ENCODE results near the gene LDLRAD4.

LDLRAD4 gene

GRCh38 chr18:13376298-13376840 lies 157.8 kb downstream of the LDLRAD4 start:
- DNase-seq = peak; percentile 59

- peak; percentile 78 for DNase-seq
Measured at GRCh38 chr18:13376841-13377351, 158.3 kb downstream of the LDLRAD4 start.

DNA sequence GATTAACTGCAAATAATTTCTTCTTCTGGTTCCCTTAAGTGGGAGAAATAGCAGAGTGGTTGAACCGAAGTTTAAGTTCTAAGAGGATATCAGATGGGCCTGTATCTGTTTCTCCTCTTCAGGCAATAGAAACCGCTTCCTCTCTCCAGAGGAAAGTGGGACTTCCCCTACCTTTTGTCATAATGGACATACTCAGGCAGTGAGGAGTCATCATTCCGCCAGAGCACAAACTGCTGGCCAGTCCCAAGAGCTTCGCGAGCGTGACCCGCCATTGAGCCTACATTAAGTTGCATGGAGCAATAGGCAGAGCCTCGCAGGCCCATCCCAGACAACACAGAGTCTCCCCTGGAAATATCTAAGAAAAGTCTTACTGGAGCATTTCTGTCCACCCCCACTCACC lies 158.9 kb downstream of the LDLRAD4 start:
- no peak for DNase-seq

DNA sequence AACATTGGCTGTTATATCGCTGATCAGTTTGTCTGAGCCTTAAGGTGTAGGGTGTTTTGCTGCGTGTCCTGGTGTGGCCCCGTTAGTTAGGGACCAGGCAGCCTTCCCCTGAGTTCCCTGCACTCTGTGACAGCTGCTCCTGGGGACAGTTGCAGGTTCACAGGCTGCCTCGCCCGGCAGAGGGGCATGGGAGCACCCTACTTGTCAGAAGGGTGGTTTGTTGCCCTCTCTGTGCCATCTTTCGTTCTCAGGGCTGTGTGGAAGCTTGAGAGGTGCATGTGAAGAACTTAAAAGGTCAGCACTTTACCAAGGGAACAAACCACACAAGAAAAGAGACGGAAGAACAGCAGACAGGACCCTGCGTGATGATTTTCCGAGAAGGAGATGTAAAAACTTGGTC lies 159.6 kb downstream of the LDLRAD4 start:
- no peak for DNase-seq

DNA sequence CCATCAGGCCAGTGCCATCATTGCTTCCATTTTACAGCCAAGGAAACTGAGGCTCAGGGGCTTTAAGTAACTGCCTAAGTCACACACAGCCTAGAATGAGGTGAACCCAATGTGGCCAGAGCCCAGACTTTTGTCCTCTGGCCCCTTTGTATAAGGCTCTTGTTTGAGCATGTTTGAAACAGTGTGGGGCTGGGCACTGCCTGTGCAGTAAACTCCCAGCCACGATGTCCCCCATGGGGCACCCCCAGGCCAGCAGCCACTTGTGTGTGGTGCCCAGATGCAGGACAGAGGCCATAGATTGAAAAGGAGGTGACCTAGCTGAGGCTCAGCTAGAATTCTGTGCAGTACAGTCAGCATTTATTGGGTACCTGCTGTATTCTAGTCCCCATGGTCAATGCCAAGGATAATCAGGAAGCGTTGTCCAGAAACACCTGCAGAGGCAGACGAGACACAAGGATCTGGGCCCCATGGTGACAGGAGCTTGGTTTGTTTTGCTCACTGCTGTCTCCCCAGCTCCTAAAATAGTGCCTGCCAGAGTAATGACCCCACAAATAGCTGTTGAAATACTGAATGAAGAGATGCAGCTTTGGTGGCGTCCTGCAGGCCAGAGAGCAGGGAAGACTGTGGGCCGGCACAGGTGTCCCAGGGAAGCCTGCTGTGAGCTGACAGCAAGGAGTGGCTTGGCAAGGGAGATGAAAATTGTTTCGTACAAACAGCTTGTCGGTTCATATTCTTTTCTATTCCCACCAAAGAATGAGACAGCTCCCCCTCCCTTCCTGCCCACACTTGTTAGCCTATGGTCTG lies 160.7 kb downstream of the LDLRAD4 start:
- DNase-seq = no peak

DNA sequence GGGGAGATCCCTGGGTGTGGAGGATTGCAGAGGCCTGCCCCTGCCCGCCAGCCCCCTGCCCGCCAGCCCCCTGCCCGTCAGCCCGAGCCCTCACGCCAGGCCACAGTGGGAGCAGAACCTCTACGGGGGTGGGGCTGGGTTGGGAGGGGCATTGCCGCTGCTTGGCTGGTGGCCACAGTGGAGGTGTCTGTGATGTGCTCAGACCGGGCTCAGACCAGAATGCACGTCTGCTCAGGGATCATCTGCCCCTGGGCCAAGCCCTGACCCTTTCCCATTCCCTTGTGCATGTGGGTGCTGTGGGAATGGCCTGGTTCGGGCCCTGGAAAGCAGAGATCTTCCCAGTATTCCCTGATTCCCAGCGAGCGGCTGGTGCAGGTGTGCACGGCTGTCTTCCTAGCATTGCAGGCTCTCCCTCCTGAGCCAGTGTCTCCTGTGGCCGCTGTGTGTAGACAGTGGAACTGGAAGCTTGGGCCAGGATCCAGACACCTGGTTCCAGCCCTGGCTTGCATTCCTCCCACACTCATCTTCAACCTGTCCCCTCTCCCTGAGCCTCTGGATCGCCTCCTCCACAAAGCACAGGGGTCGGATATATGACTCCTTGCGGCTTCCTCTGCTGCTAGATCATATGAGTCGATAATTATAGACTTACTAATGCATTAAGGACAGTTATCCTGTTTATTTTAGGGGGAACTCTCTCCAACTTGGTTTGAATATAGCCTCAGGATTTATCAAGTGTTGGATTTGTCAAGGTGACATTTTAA lies 161.6 kb downstream of the LDLRAD4 start:
- no peak for DNase-seq

- no peak for DNase-seq
Measured at GRCh38 chr18:13380691-13381070, 162.1 kb downstream of the LDLRAD4 start.

- DNase-seq = no peak
Measured at GRCh38 chr18:13381331-13381730, 162.8 kb downstream of the LDLRAD4 start.

DNA sequence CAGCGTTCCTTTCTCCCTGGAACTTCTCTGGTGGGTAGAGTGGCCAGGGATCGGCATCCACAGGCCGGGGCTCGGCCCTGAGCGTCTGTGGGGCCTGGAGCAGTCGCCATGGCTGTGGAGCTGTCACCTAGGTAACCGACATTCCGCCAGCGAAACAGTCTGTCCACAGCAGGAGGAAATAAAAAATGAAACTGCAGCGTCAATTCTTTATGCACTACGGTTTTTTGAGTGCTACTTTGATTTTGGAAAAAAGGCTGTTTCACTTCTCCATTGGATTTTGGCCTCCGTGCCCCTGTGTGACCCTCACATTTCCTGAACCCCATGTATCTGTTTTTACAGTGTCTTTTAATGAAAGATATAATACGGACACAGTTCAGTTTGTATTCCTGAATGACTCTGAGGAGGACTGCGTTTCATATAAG lies 163.4 kb downstream of the LDLRAD4 start:
- DNase-seq = peak; percentile 42

- peak; percentile 50 for DNase-seq
Measured at GRCh38 chr18:13382366-13382953, 163.9 kb downstream of the LDLRAD4 start.

DNA sequence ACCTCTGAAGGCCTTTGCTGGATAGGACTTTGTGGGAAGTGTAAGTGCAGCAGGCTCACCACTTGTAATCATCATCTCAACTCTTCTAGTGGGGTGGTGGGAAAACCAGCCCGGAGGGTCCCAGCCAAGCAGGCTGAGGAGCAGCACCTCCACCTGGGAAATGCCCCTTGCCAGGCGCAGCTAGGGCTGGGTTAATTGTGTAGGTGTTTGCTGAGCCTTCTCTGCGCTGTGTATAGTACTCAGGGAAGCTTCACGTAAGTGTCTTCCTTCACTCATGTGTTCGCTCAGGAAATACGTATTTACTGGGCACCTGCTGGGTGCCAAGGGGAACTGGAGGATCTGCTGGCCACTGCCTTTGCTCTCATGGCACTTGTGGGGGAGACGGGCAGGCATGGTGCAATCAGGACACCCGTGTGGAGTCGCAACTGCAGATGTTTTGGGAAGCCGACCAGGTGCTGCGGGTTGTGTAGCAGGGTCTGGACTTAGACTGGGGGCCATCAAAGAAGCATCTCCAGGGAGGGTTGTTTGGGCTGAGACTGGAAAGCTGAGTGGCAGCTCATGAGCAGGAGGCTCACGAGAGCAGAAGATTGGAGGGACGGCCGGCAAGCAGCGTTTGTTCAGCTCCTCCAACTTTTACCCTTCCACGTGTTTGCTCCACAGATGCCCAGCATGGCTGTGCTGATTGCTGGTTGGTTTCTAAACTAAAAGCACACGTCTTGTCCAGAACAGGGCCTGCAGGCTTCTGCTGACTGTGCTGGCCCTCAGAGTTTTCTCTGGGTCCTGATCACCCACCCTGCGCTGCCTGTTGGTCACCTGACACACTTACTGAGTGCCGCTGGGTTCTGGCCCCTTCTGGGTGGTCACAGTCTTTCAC lies 164.6 kb downstream of the LDLRAD4 start:
- no peak for DNase-seq

DNA sequence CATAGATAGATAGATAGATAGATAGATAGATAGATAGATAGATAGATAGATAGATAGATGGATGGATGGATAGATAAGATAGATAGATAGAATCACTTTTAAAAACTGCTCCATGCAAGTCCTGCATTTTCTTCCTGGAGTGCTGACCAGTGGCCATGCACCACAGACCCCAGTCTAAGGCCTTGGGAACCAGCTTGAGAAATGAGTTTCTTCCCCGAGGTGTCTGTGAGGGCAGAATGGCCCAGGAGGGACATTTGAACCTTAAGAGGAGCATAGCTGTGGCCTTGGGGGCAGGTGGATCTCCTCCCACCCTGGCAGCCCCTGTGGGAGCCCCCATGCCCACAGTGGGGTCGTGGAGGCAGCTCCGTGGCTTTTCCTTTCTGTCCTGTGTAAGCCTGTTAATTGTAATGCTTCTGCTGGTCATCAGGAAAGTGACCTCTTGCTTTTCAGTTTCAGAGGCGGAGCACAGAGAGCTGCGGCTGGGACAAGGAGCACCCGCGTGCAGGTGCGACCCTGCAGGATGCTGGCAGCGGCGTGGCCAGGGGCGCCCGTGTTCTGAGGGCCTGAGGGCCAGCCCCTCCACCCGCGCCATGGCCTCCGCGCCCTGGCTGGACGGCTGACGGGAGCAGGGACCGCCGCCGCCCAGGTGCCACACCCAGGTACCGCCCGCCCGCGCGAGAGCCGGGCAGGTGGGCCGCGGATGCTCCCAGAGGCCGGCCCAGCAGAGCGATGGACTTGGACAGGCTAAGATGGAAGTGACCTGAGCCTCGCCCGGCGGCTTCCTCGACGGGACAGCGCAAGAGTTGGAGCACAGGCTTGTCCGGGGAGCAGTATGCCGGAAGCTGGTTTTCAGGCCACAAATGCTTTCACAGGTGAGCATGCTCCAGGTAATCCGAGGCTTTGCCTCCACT lies 168.6 kb downstream of the LDLRAD4 start:
- no peak for DNase-seq

GRCh38 chr18:13387855-13388548 lies 169.4 kb downstream of the LDLRAD4 start:
- DNase-seq = no peak

DNA sequence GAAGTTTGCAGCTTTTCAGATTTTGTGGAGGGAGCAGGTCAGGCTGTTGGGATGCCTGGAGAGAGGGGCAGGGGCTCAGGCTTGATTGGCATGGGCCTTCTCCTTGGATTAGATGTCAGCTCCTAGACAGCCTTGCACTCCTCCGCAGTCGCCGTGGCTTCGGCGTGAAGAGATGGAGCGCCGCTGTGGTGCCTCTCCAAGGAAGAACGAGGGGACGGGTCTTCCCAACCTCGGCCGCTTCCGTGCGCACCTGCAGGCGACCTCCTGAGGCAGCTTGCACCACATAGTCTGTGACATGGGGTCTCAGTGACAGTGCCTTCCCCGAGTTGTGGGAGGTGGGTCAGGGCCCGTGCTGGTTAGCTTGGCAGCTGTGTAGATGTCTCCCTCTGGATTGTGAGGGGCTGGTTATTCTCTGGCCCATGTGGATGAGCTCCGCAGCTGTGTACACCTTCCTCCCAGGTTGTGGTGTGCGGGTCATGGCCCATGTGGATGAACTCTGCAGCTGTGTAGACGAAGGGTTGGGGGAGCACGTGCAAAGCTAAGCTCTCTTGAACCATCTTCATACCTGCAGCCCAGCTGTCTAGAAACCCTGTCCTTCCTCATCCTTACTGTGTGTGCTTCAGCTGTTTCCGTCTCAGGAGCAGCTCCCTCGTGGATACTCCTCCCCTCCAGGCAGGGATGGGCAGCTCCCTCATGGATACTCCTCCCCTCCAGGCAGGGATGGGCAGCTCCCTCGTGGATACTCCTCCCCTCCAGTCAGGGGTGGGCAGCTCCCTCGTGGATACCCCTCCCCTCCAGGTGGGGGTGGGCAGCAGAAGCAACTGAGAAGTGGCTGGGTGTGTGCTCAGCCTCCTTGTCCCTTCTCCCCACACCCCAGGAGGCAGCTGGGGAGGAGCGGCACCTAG lies 170.3 kb downstream of the LDLRAD4 start:
- no peak for DNase-seq

GRCh38 chr18:13389491-13390131 lies 171.1 kb downstream of the LDLRAD4 start:
- no peak for DNase-seq

GRCh38 chr18:13390196-13390595 lies 171.6 kb downstream of the LDLRAD4 start:
- DNase-seq = no peak

GRCh38 chr18:13390711-13391110 lies 172.2 kb downstream of the LDLRAD4 start:
- DNase-seq = no peak

DNA sequence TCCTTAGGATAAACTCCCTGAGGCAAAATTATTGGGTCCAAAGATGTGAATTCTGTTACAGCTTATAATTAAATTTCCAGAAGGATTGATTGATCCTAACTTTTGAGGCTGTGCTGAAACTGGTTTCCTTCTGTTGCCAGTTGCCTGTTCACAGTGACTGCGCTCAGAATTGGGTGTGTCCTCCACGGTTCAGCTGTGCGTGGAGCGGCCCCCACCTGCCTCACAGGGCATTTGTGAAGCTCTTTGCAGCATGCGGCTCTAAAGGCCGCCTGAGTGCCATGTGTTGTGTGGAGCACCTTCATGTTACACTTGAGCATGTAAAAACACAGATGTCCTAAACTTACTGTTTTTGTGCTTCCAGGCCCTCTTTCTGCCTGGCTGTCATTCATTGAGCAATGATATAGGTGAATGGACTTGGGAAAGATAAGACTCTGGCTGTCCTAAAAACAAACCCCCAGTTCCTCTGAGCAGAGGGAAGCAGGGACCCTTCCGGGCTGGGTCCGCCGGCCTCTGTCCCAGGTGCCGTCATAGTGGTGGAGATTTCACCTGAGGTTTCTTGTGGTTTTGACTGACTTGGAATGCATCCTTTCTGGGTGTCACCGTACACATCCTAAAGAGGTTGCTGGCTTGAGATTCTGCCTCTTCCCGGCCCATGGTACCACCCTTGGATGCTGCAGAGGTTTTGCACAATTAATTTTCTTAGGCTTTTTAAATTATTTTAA lies 173.6 kb downstream of the LDLRAD4 start:
- no peak for DNase-seq

Data from effector CD4-positive, alpha-beta T cell (primary cell).